Left lung (tissue), 10 donors: ENCODE data around the gene KLF16. TPM values are rescaled to one million over a fixed set of nuclear protein-coding genes. Genes with fewer than 3 reads are reported as not detected.
A peak's percentile ranks its signal among the peaks of the same experiment; 100 is the strongest.

ENCODE experiments used
- ATAC-seq: fragments of 200-7000 bp; cut with Tn5 transposase; one replicate; pipeline ENCODE4 v1.9.1; 2020; ENCODE audit warnings: moderate library complexity
- DNase-seq, 4 donors: peaks; one replicate each; pipeline ENCODE4 v3.0.0-alpha.2; 2013 to 2020
- H3K27ac ChIP-seq, 2 donors: fragments of 200-600 bp; sonication (generic) in 1 of 2; one replicate each; pipeline versions ENCODE4 v1.5.0 to v1.8.0; 2020 to 2021
- H3K27me3 ChIP-seq, 2 donors: fragments of 200-600 bp; sonication (generic) in 1 of 2; one replicate each; pipeline versions ENCODE4 v1.5.0 to v1.8.0; 2020 to 2021
- H3K36me3 ChIP-seq, 2 donors: fragments of 200-600 bp; sonication (generic) in 1 of 2; one replicate each; pipeline versions ENCODE4 v1.5.0 to v1.8.0; 2020 to 2021
- H3K4me1 ChIP-seq, 2 donors: fragments of 200-600 bp; one replicate each; pipeline ENCODE4 v1.8.0; 2021
- H3K4me3 ChIP-seq, 2 donors: fragments of 200-600 bp; sonication (generic) in 1 of 2; one replicate each; pipeline versions ENCODE4 v1.5.0 to v1.8.0; 2020 to 2021; ENCODE audit warnings: mild to moderate bottlenecking in 1 of 2
- H3K9me3 ChIP-seq, 2 donors: fragments of 200-600 bp; sonication (generic) in 1 of 2; one replicate each; pipeline versions ENCODE4 v1.5.0 to v1.8.0; 2020 to 2021
- intact Hi-C, 2 donors: fragments of 100-400 bp; cut with DNase I; formaldehyde crosslinking; loops; one replicate each; pipeline versions ENCODE4 v1.11.2 to v1.14.2; 2022
- polyA plus RNA-seq, 6 donors: library from polyadenylated mRNA; unstranded; fragments of 120-200 nt; gene quantifications; one replicate each; pipeline ENCODE4 v1.2.1, GENCODE V29; 2013; ENCODE audit not compliant: insufficient read length in 6 of 6
- total RNA-seq, 2 donors: library from RNA; stranded (reverse); fragmentation: NEBNext Ultra II Directional; extraction: Animal tissue kit (Norgen Biotek cat#: 25700); gene quantifications; one replicate each; pipeline ENCODE4 v1.2.1, GENCODE V29; 2021
- TF ChIP-seq, protein P1 (sequence below), 2 donors: fragments of 200-600 bp; sonication (generic) in 1 of 2; IDR thresholded peaks; one replicate each; pipeline versions ENCODE4 v1.5.0 to v1.8.0; 2021; ENCODE audit warnings: antibody characterized with exemption in 2 of 2
- donor health status: DM: no; HTN: yes; CAD: no.
- donor health status: DM: no; HTN: no; CAD: no.

The KLF16 gene
- total and polyA plus RNA-seq, 8 donors, result 4.3 to 28.8 (median 7.6) TPM

DNA sequence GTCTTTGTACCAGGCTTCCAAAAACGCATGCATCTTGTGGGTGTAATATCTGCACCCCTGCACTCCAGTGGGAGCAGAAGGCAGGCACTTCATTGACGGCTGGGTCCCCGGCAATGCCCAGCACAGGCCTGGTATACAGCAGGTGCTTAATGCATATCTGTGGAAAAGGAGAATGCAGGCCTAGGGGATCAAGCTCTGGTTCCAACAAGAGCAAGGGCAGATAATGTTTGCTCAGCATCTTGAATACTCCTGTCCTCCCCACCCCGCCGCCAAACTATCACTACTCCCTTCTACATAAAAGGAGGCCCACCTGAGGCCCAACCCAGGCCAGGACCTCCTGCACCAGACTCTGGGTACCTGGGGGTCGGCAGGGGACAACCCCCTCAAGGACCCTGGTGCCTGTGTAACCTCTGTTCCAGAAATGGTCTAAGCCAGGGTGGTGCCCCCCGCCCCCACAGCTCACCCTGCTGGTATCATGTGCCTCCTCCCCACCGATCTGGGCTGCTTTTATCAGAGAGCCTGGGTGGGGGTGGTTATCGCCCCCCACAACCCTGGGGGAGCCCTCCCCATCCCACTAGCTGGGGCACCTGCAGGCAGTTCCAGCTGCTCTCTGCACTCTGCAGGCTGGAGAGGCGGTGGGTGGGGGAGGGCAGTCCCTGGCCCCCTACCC, 4.8 kb downstream of the KLF16 start:
- Histone ChIP-seq H3K4me3 (no peak overlapping the region), H3K4me1 (peaks cover 52 to 90% of the 10 kb centered on the region in 2 donors), H3K27ac (peak overlapping the region in 1 of 2 donors; percentile 97), H3K9me3 (no peaks in the 10 kb centered on the region), H3K27me3 (no peaks in the 10 kb centered on the region), H3K36me3 (peaks cover 0 to 7% of the 10 kb centered on the region in 2 donors)
- intact Hi-C loops, result no loop called here
- TF ChIP-seq, protein P1, sequence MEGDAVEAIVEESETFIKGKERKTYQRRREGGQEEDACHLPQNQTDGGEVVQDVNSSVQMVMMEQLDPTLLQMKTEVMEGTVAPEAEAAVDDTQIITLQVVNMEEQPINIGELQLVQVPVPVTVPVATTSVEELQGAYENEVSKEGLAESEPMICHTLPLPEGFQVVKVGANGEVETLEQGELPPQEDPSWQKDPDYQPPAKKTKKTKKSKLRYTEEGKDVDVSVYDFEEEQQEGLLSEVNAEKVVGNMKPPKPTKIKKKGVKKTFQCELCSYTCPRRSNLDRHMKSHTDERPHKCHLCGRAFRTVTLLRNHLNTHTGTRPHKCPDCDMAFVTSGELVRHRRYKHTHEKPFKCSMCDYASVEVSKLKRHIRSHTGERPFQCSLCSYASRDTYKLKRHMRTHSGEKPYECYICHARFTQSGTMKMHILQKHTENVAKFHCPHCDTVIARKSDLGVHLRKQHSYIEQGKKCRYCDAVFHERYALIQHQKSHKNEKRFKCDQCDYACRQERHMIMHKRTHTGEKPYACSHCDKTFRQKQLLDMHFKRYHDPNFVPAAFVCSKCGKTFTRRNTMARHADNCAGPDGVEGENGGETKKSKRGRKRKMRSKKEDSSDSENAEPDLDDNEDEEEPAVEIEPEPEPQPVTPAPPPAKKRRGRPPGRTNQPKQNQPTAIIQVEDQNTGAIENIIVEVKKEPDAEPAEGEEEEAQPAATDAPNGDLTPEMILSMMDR (IDR thresholded peaks at IDR 0.05), result no peak
- ATAC-seq (no peak), DNase-seq (no peak)

DNA sequence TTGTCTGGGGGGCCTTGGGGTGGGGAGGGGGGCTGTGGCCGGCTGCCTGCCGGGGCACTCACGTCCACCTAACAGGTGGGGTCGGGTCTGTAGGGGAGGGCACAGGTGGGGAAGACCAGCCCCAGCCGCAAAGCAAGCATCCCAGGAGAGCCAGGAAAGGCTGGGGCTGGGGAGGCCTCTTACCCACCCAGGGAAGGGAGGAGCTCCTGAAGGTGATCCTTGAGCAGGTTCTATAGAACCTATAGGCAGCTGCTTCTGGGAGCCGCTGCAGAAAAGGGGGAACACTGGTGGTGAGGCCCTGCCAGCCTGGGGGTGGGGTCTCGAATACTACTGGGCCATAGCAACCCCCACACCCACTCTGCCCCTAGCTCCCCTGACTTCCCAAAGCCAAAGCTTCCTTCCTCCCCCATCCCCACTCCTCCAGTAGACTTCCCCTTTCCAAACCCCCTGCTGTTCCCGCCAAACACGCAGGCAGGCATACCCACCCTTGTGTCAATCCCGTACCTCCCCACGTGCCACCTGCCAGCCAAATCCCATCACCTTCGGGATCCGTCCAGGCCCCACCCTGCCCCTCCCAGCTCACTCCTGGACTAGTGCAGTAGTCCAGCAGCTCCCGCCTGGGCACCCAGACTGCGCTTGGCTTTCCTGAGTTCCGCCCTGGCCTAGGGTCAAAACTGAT, 5.6 kb downstream of the KLF16 start:
- H3K4me3 ChIP-seq, result peak overlapping the region in 1 of 2 donors; percentile 51
- peak overlapping the region; percentile 92 to 97 for H3K27ac ChIP-seq
- ATAC-seq (no peak), DNase-seq (peak in 1 of 4 donors; percentile 42)
- no peaks in the 10 kb centered on the region for H3K27me3 ChIP-seq
- H3K4me1 ChIP-seq, result peaks cover 55 to 97% of the 10 kb centered on the region in 2 donors
- no peaks in the 10 kb centered on the region for H3K9me3 ChIP-seq
- TF ChIP-seq, protein P1 (IDR thresholded peaks at IDR 0.05), result no peak
- intact Hi-C loops, result no loop called here
- peaks cover 0 to 7% of the 10 kb centered on the region in 2 donors for H3K36me3 ChIP-seq

- intact Hi-C loops, result no loop called here
- peak; percentile 65 for ATAC-seq
- H3K36me3 ChIP-seq, result peaks cover 0 to 7% of the 10 kb centered on the region in 2 donors
- H3K27me3 ChIP-seq, result no peaks in the 10 kb centered on the region
- H3K4me1 ChIP-seq, result peaks cover 54 to 100% of the 10 kb centered on the region in 2 donors
- peak in 3 of 4 donors; percentile 71 to 96 (median 89) for DNase-seq
- peak overlapping the region; percentile 36 to 51 for H3K4me3 ChIP-seq
- H3K9me3 ChIP-seq, result no peaks in the 10 kb centered on the region
- peak overlapping the region; percentile 92 to 97 for H3K27ac ChIP-seq
- TF ChIP-seq, protein P1 (IDR thresholded peaks at IDR 0.05), result no peak
Measured at GRCh38 chr19:1856698-1857603, 6.4 kb downstream of the KLF16 start.

DNA sequence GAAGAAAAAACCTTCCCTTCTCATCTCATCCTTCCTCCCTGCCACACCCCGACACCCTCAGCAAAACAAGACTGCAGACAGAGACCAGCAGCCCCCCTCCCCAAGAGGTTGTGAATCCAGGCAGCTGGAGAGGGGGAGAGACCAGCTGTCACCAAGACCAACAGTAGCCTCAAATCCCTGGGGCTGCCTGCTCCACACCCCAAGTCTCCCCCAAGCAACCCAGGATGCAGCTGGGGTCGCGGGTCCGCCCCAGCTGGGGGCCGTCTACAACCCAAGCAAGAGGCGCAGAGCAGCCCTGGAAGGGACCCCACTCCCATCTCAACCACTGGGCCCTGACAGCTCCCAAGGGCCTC, 7.1 kb downstream of the KLF16 start:
- no peaks in the 10 kb centered on the region for H3K9me3 ChIP-seq
- no peaks in the 10 kb centered on the region for H3K27me3 ChIP-seq
- TF ChIP-seq, protein P1 (IDR thresholded peaks at IDR 0.05), result no peak
- peak overlapping the region; percentile 36 to 51 for H3K4me3 ChIP-seq
- ATAC-seq (no peak), DNase-seq (no peak)
- intact Hi-C loops, result no loop called here
- H3K36me3 ChIP-seq, result peaks cover 0 to 7% of the 10 kb centered on the region in 2 donors
- peak overlapping the region; percentile 92 to 97 for H3K27ac ChIP-seq
- peaks cover 48 to 99% of the 10 kb centered on the region in 2 donors for H3K4me1 ChIP-seq
